HG02642 (cell line): ENCODE data around the gene HJV.

Experiments
- ATAC-seq: cut with Tn5 transposase; IDR thresholded peaks from one replicate; pipeline ENCODE4 v1.9.1; 2021; ENCODE audit warnings: mild to moderate bottlenecking; ENCODE audit not compliant: unreplicated experiment, poor library complexity

HJV gene

DNA sequence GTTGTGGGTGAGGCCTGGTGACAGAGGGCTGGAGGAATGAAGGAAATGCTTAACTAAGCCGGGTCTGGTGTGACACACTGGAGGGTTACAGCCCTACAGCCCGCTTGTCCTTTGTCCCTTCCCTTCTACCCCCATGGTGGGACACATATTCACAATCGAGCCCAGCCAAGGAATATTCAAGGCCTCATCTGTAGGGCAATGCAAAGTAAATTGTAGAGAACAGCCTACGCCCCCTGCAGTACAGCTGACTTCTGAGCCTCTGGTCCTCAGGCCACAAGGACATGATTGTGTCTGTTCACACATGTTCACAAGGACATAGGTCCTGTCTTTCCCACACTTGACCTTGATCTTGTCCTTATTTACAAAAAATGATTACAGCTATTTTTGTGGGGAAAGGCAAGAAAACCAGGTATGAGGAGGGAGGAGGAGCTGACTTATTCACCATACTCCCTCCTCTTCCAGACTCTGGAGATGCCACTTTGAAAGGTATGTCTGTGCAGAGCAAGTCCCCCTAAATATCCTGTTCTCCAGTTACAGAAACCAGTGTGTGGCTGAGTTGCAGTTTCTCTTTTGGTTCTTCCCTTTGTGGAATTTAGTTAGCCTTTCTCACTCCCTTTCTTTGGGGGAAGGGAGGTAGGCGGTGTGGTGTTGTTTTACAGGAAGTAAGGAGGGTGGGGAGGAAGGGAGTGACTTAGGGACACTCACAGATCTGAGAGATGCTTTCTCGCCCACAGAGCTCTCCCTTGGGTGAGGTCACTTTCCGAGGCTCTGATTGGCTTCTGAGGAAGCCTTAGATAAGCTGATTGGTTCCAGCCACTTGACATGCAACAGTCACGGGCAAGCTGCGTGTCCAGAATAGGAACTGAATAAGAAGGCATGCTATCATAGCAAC lies 42.4 kb downstream of the HJV start:
- ATAC-seq: peak; percentile 91

DNA sequence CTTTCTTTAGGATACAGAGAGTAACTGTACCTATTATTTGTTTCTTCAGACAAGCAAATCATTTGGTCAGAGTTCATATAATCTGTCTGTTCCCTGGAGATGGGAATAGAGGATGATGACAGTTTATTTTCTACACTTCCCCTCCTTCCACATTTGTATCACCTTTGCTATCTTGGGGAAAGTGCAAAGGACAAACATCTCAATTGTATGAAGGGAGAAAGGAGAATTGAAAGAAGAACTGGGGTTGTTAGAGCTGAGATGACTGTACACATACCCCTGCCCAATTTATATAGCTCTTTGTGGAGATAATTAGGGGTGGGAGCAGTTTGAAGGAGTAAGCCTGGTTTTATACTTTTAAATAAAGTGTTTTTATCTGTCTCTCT lies 43.1 kb downstream of the HJV start:
- ATAC-seq: no peak

DNA sequence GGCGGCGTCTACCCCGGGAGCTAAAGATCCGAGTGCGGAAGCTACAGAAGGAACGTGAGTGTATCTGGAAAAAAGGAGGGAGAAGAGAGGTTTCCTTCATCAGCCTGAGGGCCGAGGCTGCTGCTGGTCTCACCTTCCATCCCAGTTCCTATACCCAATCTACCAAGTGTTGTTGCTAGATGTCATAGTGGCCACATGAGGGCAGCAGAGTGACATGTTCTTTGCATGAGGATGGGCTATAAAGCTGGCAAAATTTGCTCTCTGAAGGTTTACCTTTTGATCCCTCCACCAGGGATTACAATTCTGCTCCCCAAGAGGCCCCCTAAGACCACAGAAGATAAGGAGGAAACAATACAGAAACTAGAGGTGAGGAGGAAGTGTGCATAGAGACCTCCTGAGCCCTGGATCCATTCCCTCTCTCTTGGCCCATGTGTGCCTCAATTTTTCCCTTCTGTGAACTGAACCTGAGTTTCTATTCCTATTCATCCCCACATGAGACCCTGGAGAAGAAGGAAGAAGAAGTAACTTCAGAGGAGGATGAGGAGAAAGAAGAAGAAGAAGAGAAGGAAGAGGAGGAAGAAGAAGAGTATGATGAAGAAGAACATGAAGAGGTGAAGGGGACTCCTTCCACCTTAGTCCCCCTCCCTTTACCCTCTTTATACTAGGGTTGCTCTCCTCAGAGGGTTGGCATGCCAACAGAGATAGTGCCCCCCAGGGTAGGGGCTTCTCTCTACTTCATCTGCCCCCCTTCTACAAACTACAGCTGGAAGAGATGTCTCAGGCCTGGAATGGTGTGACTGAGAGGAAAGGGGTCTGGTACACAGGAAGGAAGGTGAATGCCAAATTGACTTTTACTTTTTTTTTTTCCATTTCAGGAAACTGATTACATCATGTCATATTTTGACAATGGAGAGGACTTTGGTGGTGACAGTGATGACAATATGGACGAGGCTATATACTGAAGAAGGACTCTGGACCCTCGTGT lies 43.8 kb downstream of the HJV start:
- peak; percentile 31 for ATAC-seq

GRCh38 chr1:145977016-145977415 lies 44.5 kb downstream of the HJV start:
- no peak for ATAC-seq

DNA sequence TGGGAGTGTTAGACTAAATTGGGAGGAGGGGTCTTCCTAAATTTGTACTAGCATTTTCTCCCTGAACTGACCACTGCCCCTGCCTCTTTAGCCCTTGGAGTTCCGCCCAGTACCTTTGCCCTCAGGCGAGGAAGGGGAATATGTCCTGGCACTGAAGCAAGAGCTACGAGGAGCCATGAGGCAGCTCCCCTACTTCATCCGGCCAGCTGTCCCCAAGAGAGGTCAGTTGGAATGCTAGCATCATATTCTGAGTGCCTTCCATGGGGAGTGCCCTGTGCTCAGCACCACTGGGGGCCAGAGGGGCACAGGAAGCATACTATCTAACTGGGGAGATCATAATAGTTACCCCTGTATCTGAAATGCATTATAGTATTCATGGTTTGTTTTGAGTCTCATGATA lies 46.3 kb downstream of the HJV start:
- no peak for ATAC-seq

GRCh38 chr1:145974721-145975120 lies 46.8 kb downstream of the HJV start:
- ATAC-seq: no peak

DNA sequence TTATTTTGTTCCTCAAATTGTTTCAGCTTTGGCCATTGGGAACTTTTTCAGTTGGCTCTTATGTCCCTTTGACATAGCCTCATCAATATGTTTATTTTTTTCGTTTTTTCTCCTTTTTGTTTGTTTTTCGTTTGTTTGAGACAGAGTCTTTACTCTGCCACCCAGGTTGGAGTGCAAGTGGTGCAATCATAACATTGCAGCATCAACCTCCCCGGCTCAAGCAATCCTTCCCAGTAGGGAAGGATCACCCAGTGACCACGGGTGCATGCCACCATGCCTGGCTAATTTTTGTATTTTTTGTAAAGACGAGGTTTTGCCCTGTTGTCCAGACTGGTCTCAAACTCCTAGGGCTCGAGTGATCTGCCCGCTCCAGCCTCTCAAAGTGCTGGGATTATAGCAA lies 49.0 kb downstream of the HJV start:
- ATAC-seq: no peak
